Parathyroid adenoma (tissue), 2 donors: ENCODE measurements around the gene FAM174B.

Source experiments
- H2AFZ ChIP-seq: fragments of 300-600 bp; sonication (generic); one replicate; pipeline ENCODE4 v1.7.0; 2017; ENCODE audit warnings: antibody characterized with exemption, mild to moderate bottlenecking
- H3K27ac ChIP-seq: fragments of 300-600 bp; sonication (generic); one replicate; pipeline ENCODE4 v1.7.0; 2017
- H3K27me3 ChIP-seq: fragments of 300-600 bp; sonication (generic); one replicate; pipeline ENCODE4 v1.7.0; 2017; ENCODE audit warnings: low read length; ENCODE audit not compliant: control insufficient read depth, insufficient read depth
- H3K36me3 ChIP-seq: fragments of 300-600 bp; sonication (generic); one replicate; pipeline ENCODE4 v1.7.0; 2017; ENCODE audit warnings: low read length; ENCODE audit not compliant: control insufficient read depth, insufficient read depth
- H3K4me1 ChIP-seq: fragments of 300-600 bp; sonication (generic); one replicate; pipeline ENCODE4 v1.7.0; 2017; ENCODE audit warnings: control low read depth
- H3K4me2 ChIP-seq: fragments of 300-600 bp; sonication (generic); one replicate; pipeline ENCODE4 v1.7.0; 2017; ENCODE audit warnings: low read length
- H3K4me3 ChIP-seq: fragments of 300-600 bp; sonication (generic); one replicate; pipeline ENCODE4 v1.7.0; 2017; ENCODE audit warnings: low read depth, low read length
- H3K79me2 ChIP-seq: fragments of 300-600 bp; sonication (generic); one replicate; pipeline ENCODE4 v1.7.0; 2017; ENCODE audit warnings: control low read depth
- H3K9ac ChIP-seq: fragments of 300-600 bp; sonication (generic); one replicate; pipeline ENCODE4 v1.7.0; 2017; ENCODE audit warnings: mild to moderate bottlenecking
- H3K9me3 ChIP-seq: fragments of 300-600 bp; sonication (generic); one replicate; pipeline ENCODE4 v1.7.0; 2017; ENCODE audit warnings: low read length; ENCODE audit not compliant: control insufficient read depth
- CTCF ChIP-seq: fragments of 300-600 bp; sonication (generic); IDR thresholded peaks from one replicate; pipeline ENCODE4 v1.7.0; 2017; ENCODE audit warnings: antibody characterized with exemption, mild to moderate bottlenecking
- donor health status: primary hyperparathyroidism.

Gene FAM174B

GRCh38 chr15:92633001-92633400 is 22.6 kb downstream of the FAM174B start:
- Histone ChIP-seq H3K79me2 (no peaks in the 10 kb centered on the region), H3K9ac (no peak overlapping the region), H3K4me1 (no peaks in the 10 kb centered on the region), H3K27me3 (no peaks in the 10 kb centered on the region), H3K27ac (no peak overlapping the region), H3K9me3 (no peaks in the 10 kb centered on the region), H3K36me3 (no peaks in the 10 kb centered on the region), H3K4me3 (no peak overlapping the region), H2AFZ (no peak overlapping the region), H3K4me2 (no peak overlapping the region)
- no peak for TF ChIP-seq CTCF

GRCh38 chr15:92631721-92632120 is 23.9 kb downstream of the FAM174B start:
- Histone ChIP-seq H3K4me1 (no peaks in the 10 kb centered on the region), H3K4me3 (no peak overlapping the region), H3K27ac (no peak overlapping the region), H3K36me3 (no peaks in the 10 kb centered on the region), H3K9ac (no peak overlapping the region), H3K27me3 (no peaks in the 10 kb centered on the region), H3K9me3 (no peaks in the 10 kb centered on the region), H3K79me2 (no peaks in the 10 kb centered on the region), H3K4me2 (no peak overlapping the region), H2AFZ (no peak overlapping the region)
- no peak for TF ChIP-seq CTCF

- Histone ChIP-seq H3K9ac (no peak overlapping the region), H3K4me3 (no peak overlapping the region), H2AFZ (no peak overlapping the region), H3K4me2 (no peak overlapping the region), H3K36me3 (no peaks in the 10 kb centered on the region), H3K4me1 (no peaks in the 10 kb centered on the region), H3K27me3 (no peaks in the 10 kb centered on the region), H3K79me2 (no peaks in the 10 kb centered on the region), H3K27ac (no peak overlapping the region), H3K9me3 (no peaks in the 10 kb centered on the region)
- TF ChIP-seq CTCF, result no peak
Observed at GRCh38 chr15:92629975-92630626, 25.5 kb downstream of the FAM174B start.

- Histone ChIP-seq H3K4me3 (no peak overlapping the region), H2AFZ (no peak overlapping the region), H3K9me3 (no peaks in the 10 kb centered on the region), H3K27ac (no peak overlapping the region), H3K79me2 (no peaks in the 10 kb centered on the region), H3K4me1 (no peaks in the 10 kb centered on the region), H3K27me3 (no peaks in the 10 kb centered on the region), H3K9ac (no peak overlapping the region), H3K4me2 (no peak overlapping the region), H3K36me3 (no peaks in the 10 kb centered on the region)
- no peak for TF ChIP-seq CTCF
Observed at GRCh38 chr15:92629276-92629974, 26.1 kb downstream of the FAM174B start.

- no peaks in the 10 kb centered on the region for H3K4me1 ChIP-seq
- no peak overlapping the region for H3K4me3 ChIP-seq
- no peaks in the 10 kb centered on the region for H3K9me3 ChIP-seq
- no peak overlapping the region for H3K27ac ChIP-seq
- H3K4me2 ChIP-seq, result no peak overlapping the region
- H3K9ac ChIP-seq, result no peak overlapping the region
- no peaks in the 10 kb centered on the region for H3K27me3 ChIP-seq
- H2AFZ ChIP-seq, result no peak overlapping the region
- TF ChIP-seq CTCF, result no peak
- no peaks in the 10 kb centered on the region for H3K79me2 ChIP-seq
- no peaks in the 10 kb centered on the region for H3K36me3 ChIP-seq
Observed at GRCh38 chr15:92627014-92627413, 28.6 kb downstream of the FAM174B start.
